GM12873 (cell line): ENCODE measurements around the gene SAMD4B.

Experiments used
- TF ChIP-seq, protein P1 (sequence below): IDR thresholded peaks from 2 replicates; pipeline ENCODE4 v1.5.1; 2012; ENCODE audit warnings: low read depth, mild to moderate bottlenecking, moderate library complexity, low read length, control low read depth; ENCODE audit not compliant: insufficient read depth; ENCODE audit errors: missing control alignments

The SAMD4B gene

DNA sequence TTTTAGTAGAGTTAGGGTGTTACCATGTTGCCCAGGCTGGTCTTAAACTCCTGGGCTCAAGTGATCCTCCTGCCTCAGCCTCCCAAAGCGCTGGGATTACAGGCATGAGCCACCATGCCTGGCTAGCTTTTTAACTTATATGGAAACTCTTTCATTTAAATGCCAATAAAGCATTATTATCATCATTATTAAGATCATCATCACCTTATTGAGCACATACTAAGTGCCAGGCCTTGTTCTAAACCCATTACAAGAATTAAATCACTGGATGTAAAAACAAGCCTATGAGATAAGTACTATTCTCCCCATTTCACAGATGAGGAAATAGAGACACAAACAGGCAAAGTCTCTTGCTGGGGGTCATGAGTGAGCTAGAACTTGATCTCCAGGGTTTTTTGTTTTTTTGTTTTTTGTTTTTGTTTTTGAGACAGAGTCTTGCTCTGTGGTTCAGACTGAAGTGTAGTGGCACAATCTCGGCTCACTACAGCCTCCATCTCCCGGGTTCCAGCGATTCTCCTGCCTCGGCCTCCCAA is 7.7 kb upstream of the SAMD4B start:
- TF ChIP-seq, protein P1, sequence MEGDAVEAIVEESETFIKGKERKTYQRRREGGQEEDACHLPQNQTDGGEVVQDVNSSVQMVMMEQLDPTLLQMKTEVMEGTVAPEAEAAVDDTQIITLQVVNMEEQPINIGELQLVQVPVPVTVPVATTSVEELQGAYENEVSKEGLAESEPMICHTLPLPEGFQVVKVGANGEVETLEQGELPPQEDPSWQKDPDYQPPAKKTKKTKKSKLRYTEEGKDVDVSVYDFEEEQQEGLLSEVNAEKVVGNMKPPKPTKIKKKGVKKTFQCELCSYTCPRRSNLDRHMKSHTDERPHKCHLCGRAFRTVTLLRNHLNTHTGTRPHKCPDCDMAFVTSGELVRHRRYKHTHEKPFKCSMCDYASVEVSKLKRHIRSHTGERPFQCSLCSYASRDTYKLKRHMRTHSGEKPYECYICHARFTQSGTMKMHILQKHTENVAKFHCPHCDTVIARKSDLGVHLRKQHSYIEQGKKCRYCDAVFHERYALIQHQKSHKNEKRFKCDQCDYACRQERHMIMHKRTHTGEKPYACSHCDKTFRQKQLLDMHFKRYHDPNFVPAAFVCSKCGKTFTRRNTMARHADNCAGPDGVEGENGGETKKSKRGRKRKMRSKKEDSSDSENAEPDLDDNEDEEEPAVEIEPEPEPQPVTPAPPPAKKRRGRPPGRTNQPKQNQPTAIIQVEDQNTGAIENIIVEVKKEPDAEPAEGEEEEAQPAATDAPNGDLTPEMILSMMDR: no peak

DNA sequence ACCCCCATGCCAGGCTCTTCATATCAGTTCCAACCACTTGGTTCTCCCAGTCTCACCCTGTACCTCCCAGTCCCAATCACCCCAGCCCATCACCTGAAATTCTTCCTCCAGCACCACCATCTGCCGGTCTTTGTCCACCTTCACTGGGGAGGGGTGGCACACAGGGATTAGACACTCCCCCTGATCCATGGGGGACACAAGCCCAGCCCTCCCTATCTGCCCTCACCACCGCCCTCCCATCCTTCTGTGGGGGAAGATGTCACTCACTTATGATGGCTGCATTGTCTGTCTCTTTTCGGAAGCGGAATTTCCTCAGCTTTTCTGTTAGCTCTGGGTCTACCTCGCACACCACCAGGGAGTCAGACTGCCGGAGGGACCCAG is 7.1 kb upstream of the SAMD4B start:
- TF ChIP-seq, protein P1: no peak

DNA sequence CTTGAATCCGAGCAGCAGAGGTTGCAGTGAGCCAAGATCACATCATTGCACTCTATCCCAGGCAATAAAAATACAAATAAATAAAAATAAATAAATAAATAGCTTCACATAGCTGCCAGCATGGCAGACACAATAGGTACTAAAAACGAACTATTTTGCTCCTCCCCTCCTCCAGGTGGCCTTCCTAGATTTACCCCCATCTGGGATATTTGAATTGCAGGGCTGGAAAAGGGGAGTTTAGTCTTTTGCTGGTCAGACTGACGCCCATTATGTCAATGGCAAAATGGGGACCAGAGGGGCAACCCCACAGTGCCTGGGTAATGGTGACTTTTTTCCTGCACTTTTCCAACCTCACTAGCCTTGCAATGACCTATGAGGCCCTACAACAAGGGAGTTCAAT is 5.7 kb upstream of the SAMD4B start:
- TF ChIP-seq, protein P1: no peak

DNA sequence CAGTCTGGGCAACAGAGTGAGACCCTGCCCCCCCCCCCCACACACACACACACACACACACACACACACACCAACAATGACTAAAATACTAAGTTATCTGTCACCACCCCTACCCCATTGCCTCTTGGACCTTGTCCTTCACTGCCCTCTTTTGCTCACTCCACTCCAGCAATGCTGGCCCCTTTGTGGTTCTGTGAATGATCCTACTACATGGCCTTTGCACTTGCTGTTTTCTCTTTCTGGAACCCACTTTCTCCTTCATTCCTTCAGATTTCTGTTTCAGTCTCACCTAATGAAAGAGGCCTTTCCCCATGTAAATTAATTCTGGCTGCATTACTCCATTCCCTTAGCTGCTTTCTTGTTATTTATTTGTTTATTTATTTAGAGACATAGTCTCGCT is 2.5 kb upstream of the SAMD4B start:
- TF ChIP-seq, protein P1: no peak

DNA sequence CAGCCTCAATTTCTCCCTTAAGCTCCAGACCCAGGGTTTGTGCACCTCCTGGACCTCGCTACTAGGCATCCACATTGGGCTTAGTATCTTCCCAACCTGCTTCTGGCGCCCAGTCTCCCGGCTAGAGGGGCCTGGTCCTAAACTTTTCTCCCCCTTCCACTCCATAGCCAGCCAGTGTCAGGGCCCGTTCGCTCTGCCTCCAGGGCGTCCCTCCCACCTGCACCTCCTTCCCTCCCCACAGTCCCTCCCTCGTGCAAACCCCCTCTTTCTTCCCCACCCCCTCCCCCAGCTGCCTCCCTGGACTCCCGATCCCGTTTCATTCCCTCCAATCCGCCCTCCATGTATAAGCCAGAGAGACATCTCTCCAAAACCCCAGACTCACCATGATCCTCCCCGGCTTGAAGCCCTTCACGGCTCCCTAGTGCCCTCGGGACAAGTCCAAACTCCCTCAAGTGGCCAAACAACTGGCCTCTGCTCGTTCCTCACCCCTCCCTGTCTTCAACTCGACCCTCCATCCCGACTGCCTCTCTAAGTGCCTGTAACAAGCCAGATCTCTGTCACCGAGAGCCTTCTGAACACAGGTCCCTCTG is 997 bp upstream of the SAMD4B start:
- TF ChIP-seq, protein P1: no peak

DNA sequence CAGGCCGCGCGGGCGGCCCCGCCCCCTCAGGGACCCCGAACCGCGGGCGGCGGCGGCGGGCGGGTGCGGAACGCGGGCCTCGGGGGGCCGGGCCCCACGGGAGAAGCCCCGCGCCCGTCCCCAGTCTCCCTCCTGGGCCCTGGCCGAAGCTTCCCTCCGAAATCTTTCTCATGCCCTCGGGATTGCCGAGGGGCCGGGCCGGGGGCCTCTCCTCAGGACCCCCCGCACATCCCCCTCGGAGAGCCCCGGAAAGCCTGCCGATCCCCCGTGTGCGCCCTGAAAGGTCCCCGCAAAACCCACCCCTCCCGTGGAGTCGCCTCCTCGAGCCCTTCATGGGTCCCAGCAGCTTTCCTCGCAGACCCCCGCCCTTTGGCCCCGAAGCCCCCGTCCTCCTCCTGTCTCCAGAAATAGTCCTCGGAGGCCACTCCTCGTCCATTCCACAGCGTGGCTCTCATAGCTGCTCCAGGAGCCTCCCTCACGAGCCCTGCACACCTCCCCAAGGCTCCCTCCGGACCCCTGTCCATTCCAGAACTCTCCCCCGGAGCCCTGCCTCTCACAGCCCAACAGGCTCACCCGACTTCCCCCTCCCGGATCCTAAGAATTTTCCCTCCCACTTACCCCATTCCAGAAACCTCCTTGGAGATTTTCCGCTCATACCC is 555 bp downstream of the SAMD4B start:
- TF ChIP-seq, protein P1: no peak

DNA sequence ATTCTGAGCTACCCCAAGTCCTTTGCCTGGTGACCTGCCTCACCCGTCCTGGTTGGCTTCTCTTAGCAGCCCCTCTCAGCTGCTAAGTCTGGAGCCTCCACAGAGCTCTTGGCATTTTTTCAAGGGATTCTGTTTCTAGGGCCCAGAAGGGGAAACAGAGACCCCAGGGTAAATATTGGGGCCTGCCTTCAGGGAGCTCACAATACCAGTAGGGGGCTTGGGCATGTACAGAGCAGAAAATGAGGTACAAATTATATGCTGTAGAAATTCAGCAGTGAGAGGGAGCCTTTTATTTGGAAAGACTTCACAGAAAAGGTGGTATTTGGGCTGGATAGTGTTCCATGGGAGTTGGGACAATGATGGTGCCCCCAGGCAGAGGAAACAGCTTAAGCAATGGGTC is 3.7 kb downstream of the SAMD4B start:
- TF ChIP-seq, protein P1: peak; percentile 19
